Peyer's patch (tissue), 4 donors: ENCODE results near the gene NR4A1.

Experiments used
- POLR2A ChIP-seq, 2 donors: fragments of 450-650 bp; IDR thresholded peaks; one replicate each; pipeline ENCODE4 v1.5.1; 2017; ENCODE audit warnings: antibody characterized with exemption in 2 of 2, mild to moderate bottlenecking in 2 of 2, moderate library complexity in 2 of 2
- TF ChIP-seq, protein P1 (sequence below), 6 experiments: fragments of 450-650 bp in 4 of 6; fragments of 200-600 bp in 2 of 6; sonication (generic) in 1 of 6; IDR thresholded peaks; one replicate each; pipeline ENCODE4 v1.5.1; 2017 to 2019; ENCODE audit warnings: antibody characterized with exemption in 6 of 6, mild to moderate bottlenecking in 3 of 6, moderate library complexity in 1 of 6

DNA sequence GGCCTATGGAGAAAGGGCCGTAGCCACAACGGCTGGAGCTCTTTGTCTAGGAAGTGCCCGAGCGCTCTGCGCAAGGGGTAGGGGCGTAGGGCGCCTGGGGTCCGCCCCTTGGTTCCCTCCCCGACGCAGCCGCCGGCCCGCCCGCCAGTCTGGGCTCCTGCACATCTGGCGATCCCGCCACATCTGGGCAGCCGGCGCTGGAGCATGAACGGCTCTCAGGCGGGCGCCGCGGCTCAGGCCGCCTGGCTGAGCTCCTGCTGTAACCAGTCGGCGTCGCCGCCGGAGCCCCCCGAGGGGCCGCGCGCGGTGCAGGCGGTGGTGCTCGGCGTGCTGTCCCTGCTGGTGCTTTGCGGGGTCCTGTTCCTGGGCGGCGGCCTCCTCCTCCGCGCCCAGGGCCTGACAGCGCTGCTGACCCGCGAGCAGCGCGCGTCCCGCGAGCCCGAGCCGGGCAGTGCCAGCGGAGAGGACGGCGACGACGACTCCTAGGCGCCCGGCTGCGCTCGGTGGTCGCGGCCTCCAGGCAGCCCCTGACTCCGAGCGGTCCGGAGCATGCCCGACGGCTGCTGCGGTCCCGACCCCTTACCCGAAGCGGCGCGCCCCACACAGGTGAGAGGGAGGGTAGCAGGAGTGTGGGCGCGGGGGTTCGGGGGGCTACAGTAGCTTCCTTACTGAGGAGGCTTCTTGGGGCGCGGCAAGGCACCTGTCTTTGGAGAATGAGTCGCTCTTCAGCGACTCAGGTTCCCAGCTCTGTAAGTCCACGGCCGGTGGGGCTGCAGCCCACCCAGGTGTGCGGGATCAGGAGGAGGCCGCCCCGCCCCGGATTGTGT, 28.5 kb downstream of the NR4A1 start, which contains the start of gene SMIM41:
- TF ChIP-seq, protein P1, sequence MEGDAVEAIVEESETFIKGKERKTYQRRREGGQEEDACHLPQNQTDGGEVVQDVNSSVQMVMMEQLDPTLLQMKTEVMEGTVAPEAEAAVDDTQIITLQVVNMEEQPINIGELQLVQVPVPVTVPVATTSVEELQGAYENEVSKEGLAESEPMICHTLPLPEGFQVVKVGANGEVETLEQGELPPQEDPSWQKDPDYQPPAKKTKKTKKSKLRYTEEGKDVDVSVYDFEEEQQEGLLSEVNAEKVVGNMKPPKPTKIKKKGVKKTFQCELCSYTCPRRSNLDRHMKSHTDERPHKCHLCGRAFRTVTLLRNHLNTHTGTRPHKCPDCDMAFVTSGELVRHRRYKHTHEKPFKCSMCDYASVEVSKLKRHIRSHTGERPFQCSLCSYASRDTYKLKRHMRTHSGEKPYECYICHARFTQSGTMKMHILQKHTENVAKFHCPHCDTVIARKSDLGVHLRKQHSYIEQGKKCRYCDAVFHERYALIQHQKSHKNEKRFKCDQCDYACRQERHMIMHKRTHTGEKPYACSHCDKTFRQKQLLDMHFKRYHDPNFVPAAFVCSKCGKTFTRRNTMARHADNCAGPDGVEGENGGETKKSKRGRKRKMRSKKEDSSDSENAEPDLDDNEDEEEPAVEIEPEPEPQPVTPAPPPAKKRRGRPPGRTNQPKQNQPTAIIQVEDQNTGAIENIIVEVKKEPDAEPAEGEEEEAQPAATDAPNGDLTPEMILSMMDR (IDR thresholded peaks at IDR 0.05), result no peak
- TF ChIP-seq POLR2A (IDR thresholded peaks at IDR 0.05), result no peak
